ENCODE data around the gene ARAP2. TPM values are rescaled to one million over a fixed set of nuclear protein-coding genes. Genes with fewer than 3 reads are reported as not detected.

Gene ARAP2
- polyA plus RNA-seq, 1 donor = 8.7 TPM

DNA sequence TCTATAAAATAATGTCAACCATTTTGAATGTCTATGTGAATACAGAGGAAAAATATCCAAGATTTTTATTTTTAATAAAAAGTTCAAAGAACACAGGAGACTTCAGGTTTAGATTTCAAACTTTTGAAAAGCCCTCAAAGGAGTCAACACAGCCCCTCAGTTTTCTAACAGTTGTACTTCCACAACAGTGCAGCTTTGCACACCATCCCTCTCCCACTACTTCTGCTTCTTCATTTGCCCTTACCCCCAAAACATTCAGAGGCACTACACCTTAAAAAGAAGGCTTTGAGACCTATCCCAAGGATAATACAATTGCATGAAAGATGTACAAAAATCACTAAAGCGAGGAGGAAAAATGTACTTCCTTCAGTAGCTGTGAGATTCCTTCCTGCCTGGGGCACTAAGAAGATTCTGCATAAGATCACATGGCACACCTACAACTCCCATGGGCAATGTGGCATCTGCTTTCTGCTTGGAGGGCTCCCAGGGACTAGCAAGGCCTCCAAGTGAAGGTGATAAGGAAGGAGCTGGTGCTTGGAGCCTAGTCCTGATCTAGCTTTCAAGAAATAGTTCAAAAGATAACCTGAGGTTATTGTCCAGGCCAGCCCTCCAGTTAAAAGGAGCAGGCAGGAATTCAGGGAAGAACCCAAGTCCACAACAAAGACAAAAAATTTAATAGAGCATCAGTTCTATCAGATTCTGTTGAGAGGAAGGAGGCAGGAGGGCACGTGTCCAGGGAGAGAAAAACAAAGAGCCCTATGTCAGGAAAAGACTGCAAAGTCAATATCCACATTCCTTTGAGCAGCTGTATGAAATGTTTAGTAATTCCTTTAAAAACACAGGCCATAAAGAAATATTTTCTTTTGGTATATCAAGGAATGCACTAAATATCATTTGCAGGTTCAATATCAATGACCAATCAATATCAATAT is 19.1 kb downstream of the ARAP2 start:
- DNase-seq = no peak

DNA sequence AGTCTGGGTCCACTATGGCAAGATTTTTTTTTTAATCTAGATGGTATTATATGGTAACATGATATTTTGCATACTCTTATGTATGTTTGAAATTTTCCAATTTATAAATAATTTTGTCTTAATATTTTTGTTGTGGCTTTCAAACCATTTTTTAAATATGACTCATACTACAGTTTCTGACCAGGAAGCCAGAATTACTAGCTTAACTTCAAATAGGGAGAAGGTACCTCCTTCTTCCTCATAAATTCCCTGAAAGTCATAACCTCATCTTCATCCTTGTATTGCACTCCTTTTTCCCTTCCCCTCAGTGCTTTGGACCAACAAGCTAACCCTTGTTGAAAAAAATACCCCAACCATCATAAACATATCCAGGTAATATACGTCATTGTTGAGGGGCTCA is 21.6 kb downstream of the ARAP2 start:
- DNase-seq = no peak

- DNase-seq = no peak
Measured at GRCh38 chr4:36220776-36221175, 23.5 kb downstream of the ARAP2 start.

- DNase-seq = no peak
Measured at GRCh38 chr4:36218121-36218520, 26.2 kb downstream of the ARAP2 start.

GRCh38 chr4:36215627-36216026 is 28.7 kb downstream of the ARAP2 start:
- DNase-seq = no peak

- DNase-seq = no peak
Measured at GRCh38 chr4:36214735-36215485, 29.4 kb downstream of the ARAP2 start.

- no peak for DNase-seq
Measured at GRCh38 chr4:36213977-36214376, 30.3 kb downstream of the ARAP2 start.

DNA sequence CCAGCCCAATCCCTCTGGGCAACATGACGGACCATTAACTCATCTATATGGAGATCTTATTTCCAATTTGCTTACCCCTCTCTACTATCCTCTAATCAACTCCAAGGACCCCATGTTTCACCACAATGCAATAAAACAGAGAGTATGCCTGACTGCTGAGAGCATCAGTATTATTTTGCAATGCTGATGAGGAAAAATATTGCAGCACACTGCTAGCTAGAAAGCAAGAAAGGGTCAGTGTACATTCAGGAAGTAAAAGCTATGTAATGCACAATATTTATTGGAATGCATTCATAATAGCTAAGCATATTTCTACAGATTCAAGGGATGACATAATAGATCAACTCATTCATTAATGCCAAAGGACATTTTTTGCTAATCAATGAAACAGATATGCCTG is 33.2 kb downstream of the ARAP2 start:
- no peak for DNase-seq

- no peak for DNase-seq
Measured at GRCh38 chr4:36209941-36210649, 34.2 kb downstream of the ARAP2 start.

GRCh38 chr4:36208893-36209473 is 35.3 kb downstream of the ARAP2 start:
- no peak for DNase-seq

DNA sequence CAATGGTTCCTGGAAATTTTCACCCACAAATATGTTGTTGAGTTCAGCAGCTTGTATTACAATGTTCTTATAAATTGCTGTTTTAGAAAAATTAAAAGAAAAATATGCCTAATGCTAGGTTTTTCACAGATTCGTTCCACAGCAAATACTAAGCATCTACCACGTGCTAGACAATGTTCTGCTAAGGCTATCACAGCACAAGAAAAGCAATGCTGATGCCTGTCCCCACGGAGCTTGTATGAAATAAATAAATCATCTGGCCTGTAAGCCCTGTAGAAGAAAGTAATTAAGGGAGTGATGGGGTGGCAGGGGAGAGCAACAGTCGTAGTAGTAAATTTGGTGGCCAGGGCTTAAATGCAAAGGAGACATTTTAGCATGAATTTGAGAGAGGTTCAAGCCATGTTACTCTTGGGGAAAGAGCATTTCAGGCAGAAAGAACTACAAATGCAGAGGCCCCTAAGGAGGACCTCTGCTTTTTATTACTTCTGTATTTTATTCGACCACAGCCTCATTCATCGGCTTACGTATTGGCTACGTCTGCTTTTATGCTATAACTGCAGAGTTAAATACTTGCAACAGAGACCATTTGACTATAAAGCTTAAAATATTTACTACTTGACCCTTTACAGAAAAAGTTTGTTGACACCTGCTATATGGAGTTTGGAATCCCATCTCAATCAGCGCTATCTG is 36.3 kb downstream of the ARAP2 start:
- no peak for DNase-seq

GRCh38 chr4:36207367-36207766 is 36.9 kb downstream of the ARAP2 start:
- DNase-seq = no peak

DNA sequence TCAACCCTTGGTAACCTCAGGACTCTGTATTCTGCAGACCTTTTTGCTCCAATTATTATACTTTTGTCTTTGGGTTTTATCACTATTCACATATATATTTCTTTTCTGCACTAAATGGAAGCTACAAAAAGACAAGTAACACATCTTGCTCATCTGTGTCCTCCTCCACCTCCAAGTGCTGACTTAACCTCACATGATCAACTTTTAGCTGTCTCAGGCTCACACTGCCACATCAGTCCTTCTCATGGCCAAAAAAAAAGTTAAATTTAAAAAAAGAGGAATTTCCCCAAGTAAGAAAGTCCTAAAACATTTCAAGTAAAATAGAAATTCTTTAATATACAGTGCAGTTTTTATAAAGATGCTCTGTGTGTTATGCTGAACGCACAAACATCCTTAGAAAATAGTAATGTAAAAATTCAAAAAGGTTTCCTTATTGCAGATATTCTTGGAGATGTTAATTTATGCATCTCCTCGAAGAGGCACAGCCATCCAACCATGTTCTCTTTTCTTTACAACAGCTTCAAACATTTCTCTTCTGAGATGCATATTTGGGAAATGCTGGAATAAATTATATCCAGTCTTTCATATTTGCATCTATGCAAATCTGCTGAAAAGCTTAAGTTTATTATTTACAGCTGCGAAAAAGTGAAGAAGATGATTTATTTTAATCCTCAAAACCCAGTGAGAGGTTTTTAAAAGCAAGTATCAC is 37.6 kb downstream of the ARAP2 start:
- no peak for DNase-seq

- DNase-seq = no peak
Measured at GRCh38 chr4:36206012-36206411, 38.3 kb downstream of the ARAP2 start.

DNA sequence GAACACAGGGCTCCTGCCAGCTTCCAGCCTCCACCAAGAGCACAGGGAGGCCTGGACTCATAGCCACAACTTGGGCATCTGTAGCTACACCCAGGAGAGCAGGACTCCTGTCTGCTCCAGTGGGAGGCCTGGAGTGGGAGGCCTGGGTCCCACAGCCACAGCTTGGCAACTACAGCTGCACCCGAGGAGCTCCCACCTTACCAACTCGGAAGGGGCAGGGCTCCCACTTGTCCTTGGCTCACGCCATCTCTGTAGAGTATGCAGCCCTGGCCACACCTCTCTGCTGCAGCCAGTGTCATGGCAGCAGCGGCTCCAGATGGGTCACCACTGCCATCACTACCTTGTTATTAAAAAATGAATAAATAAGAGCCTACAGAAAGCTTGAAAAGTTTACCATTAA is 45.5 kb downstream of the ARAP2 start:
- DNase-seq = no peak

GRCh38 chr4:36198068-36198808 is 46.1 kb downstream of the ARAP2 start:
- DNase-seq = no peak

DNA sequence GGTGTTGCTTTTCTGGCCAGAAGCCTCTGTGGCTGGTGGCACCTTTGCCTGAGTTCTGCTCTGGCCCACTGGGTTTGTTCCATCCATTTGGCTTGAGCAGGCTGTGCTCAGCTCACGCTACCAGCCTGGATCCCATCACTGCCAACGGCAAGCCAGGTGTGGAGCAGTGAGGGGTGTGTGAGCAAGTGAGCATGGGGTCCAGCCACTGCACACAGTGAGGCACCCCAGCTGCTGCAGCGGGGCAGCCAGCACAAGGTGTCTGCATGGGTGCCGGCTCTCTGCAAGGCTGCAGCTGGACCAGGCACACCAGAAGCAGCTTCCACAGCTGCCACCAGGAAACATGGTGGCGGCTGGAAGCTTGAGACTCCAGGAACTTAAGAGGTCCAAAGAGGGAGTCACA is 46.8 kb downstream of the ARAP2 start:
- no peak for DNase-seq

DNA sequence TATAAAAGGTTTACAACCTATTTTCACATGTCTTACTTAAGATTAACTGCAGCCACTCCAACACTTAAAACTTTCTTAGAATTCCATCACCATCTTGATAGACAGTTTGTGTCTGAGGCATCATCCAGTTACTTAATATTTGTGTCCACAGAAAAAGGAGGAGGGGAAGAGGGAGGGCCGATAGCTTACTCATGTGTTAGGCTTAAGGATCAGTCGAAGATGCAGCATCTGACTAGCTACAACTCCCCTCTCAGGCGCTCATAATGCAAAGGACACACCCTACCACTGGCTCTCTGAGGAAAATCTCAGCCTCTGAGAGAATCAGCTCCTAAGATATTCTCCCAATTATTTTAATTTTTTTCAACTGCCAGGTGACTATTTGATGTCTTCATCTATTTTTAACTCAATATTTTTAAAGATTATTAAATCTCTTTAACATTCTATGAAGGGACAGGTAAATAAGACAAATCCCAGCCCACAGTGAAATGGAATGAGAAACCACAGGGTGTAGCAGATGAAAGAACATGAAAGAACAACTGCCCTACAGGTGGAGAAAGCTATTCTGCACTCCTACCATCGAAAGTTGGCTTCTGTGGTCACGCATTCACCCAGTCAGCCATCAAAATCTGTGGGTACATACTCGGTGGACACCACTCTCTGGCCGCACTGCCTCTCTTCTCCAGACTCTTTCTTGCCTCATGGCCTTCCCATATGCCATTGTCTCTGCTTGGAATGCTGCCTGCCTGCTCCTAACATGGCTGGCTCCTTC is 48.0 kb downstream of the ARAP2 start:
- no peak for DNase-seq

DNA sequence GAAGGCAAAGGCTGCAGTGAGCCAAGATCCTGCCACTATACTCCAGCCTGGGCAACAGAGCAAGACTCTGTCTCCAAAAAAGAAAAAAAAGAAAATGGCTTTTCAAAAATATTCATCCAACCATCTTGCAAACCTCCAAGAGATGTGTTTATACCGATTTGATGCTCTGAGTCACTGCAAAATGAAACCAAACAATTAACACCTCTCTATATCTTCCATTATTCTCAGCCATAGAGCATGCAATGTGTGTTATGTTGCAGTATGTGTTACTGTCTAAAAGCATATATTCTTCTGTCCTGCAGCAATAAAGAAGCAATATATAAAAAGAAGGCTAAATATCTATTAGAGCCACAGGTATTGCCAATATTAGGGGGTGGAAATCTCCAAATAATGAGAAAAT is 51.4 kb downstream of the ARAP2 start:
- no peak for DNase-seq

All from left kidney (tissue), 2 donors.